HL-60 (cell line): ENCODE results near the gene FAM200B.

ENCODE experiments used
- DNase-seq, 2 experiments: peaks; one replicate each; pipeline ENCODE4 v3.0.0-alpha.2; 2010 to 2020; ENCODE audit warnings: low read depth in 1 of 2, low spot score in 1 of 2
- H3K27ac ChIP-seq: fragments of 250-450 bp; sonication (Bioruptor Pico); replicated peaks from 2 replicates; pipeline ENCODE4 v1.5.1; 2020; ENCODE audit warnings: mild to moderate bottlenecking, moderate library complexity
- H3K27me3 ChIP-seq: fragments of 250-450 bp; sonication (Bioruptor Pico); 2 replicates; pipeline ENCODE4 v1.5.1; 2021; ENCODE audit warnings: mild to moderate bottlenecking, moderate library complexity; ENCODE audit not compliant: insufficient read depth, poor library complexity, severe bottlenecking
- H3K4me3 ChIP-seq: replicated peaks from 2 replicates; pipeline ENCODE4 v1.5.1; 2011; ENCODE audit warnings: mild to moderate bottlenecking, control low read depth, low read length; ENCODE audit not compliant: insufficient read depth
- GABPA ChIP-seq: IDR thresholded peaks from 2 replicates; pipeline ENCODE4 v1.6.1; 2012; ENCODE audit warnings: low read depth
- POLR2AphosphoS5 ChIP-seq: IDR thresholded peaks from 2 replicates; pipeline ENCODE4 v1.6.1; 2012; ENCODE audit warnings: low read depth
- SPI1 ChIP-seq: IDR thresholded peaks from 2 replicates; pipeline ENCODE4 v1.6.1; 2012; ENCODE audit warnings: low read depth, mild to moderate bottlenecking, borderline replicate concordance
- TF ChIP-seq, protein P1 (sequence below): IDR thresholded peaks from 2 replicates; pipeline ENCODE4 v1.6.1; 2012; ENCODE audit warnings: low read depth; ENCODE audit not compliant: insufficient replicate concordance
- TF ChIP-seq, protein P2 (sequence below): IDR thresholded peaks from one replicate; pipeline ENCODE4 v1.5.1; 2011; ENCODE audit warnings: low read length, control low read depth, inconsistent platforms; ENCODE audit not compliant: insufficient read depth

Gene FAM200B

DNA sequence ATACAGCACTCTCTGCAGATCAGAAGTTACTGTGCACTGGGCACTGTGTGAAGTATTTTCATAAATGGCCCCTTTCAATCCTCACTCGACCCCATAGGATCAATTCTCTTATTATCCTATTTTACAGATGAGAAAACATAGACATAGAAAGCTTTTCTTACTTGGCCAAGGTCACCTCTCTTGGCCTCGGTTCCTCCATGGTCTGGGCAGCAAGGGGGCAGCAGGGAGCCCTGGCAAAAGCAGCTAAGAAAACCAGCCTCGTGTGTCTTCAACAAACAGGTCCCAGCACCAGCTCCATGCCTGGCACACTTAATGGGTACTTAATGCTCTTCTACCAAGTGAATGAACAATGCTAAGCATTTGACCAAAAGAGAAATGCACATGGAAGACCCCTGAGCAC is 55.6 kb downstream of the FAM200B start:
- no peak overlapping the region for H3K27ac ChIP-seq
- TF ChIP-seq SPI1, result no peak
- TF ChIP-seq, protein P1, sequence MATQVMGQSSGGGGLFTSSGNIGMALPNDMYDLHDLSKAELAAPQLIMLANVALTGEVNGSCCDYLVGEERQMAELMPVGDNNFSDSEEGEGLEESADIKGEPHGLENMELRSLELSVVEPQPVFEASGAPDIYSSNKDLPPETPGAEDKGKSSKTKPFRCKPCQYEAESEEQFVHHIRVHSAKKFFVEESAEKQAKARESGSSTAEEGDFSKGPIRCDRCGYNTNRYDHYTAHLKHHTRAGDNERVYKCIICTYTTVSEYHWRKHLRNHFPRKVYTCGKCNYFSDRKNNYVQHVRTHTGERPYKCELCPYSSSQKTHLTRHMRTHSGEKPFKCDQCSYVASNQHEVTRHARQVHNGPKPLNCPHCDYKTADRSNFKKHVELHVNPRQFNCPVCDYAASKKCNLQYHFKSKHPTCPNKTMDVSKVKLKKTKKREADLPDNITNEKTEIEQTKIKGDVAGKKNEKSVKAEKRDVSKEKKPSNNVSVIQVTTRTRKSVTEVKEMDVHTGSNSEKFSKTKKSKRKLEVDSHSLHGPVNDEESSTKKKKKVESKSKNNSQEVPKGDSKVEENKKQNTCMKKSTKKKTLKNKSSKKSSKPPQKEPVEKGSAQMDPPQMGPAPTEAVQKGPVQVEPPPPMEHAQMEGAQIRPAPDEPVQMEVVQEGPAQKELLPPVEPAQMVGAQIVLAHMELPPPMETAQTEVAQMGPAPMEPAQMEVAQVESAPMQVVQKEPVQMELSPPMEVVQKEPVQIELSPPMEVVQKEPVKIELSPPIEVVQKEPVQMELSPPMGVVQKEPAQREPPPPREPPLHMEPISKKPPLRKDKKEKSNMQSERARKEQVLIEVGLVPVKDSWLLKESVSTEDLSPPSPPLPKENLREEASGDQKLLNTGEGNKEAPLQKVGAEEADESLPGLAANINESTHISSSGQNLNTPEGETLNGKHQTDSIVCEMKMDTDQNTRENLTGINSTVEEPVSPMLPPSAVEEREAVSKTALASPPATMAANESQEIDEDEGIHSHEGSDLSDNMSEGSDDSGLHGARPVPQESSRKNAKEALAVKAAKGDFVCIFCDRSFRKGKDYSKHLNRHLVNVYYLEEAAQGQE, result no peak
- no peak for TF ChIP-seq GABPA
- TF ChIP-seq, protein P2, sequence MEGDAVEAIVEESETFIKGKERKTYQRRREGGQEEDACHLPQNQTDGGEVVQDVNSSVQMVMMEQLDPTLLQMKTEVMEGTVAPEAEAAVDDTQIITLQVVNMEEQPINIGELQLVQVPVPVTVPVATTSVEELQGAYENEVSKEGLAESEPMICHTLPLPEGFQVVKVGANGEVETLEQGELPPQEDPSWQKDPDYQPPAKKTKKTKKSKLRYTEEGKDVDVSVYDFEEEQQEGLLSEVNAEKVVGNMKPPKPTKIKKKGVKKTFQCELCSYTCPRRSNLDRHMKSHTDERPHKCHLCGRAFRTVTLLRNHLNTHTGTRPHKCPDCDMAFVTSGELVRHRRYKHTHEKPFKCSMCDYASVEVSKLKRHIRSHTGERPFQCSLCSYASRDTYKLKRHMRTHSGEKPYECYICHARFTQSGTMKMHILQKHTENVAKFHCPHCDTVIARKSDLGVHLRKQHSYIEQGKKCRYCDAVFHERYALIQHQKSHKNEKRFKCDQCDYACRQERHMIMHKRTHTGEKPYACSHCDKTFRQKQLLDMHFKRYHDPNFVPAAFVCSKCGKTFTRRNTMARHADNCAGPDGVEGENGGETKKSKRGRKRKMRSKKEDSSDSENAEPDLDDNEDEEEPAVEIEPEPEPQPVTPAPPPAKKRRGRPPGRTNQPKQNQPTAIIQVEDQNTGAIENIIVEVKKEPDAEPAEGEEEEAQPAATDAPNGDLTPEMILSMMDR, result no peak
- TF ChIP-seq POLR2AphosphoS5, result no peak
- H3K27me3 ChIP-seq, result no peaks in the 10 kb centered on the region
- H3K4me3 ChIP-seq, result no peak overlapping the region
- DNase-seq, result no peak

DNA sequence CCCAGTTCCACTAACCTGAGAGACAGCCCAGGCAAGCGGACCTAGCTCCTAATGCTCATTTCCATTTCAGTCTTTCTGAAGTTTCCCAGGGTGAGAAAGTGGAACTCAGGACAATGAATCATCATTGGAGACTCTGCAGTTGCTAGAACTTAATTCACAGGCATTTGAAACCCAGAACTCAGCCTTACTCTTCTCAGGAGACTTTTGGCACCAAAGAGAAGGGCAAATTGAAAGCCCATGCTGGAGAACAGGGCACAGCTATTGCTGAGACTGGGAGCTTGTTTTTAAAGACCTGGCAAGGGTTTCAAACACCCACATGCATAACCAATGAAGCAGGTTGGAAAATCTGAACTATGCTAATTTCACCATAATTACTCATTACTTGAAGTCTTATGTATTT is 57.2 kb downstream of the FAM200B start:
- no peak for DNase-seq
- no peak for TF ChIP-seq GABPA
- TF ChIP-seq, protein P1, result no peak
- H3K27ac ChIP-seq, result no peak overlapping the region
- no peaks in the 10 kb centered on the region for H3K27me3 ChIP-seq
- H3K4me3 ChIP-seq, result no peak overlapping the region
